ENCODE data around the gene LRRC9. TPM values are rescaled to one million over a fixed set of nuclear protein-coding genes. Genes with fewer than 3 reads are reported as not detected.
A peak's percentile ranks its signal among the peaks of the same experiment; 100 is the strongest.

Gene LRRC9
- total and polyA plus RNA-seq, 3 donors from 2014 or later = 4.3 to 11.0 (median 10.1) TPM

GRCh38 chr14:59890676-59891075 lies 29.3 kb upstream of the LRRC9 start:
- Histone ChIP-seq H3K27me3 (no peaks in the 10 kb centered on the region), H3K4me1 (no peaks in the 10 kb centered on the region), H3K9me3 (no peaks in the 10 kb centered on the region), H3K27ac (no peak overlapping the region), H3K36me3 (ENCODE audit: low read depth, missing control alignments) (no peaks in the 10 kb centered on the region), H3K4me3 (no peak overlapping the region)
- 56 to 72% methylated on average over 2 of the region's 2 CpGs for WGBS, 2 donors
- intact Hi-C loops (cut with DNase I; ENCODE audit: low total_unique reads) = no loop called here
- TF ChIP-seq CTCF (IDR thresholded peaks at IDR 0.05) = no peak
- no peak for TF ChIP-seq POLR2A (IDR thresholded peaks at IDR 0.05)
- peak; percentile 79 for DNase-seq

- 53 to 54% methylated on average over 1 of the region's 1 CpG for WGBS, 2 donors
- Histone ChIP-seq H3K27ac (no peak overlapping the region), H3K4me1 (no peaks in the 10 kb centered on the region), H3K36me3 (ENCODE audit: low read depth, missing control alignments) (no peaks in the 10 kb centered on the region), H3K9me3 (no peaks in the 10 kb centered on the region), H3K27me3 (no peaks in the 10 kb centered on the region), H3K4me3 (no peak overlapping the region)
- no peak for TF ChIP-seq CTCF (IDR thresholded peaks at IDR 0.05)
- no peak for TF ChIP-seq POLR2A (IDR thresholded peaks at IDR 0.05)
- no peak for DNase-seq
- intact Hi-C loops (cut with DNase I; ENCODE audit: low total_unique reads) = no loop called here
Observed at GRCh38 chr14:59895721-59896120, 24.2 kb upstream of the LRRC9 start.

GRCh38 chr14:59897757-59898383 lies 22.1 kb upstream of the LRRC9 start:
- peak; percentile 61 for DNase-seq
- WGBS, 2 donors = 46 to 50% methylated on average over 8 of the region's 8 CpGs
- H3K9me3 ChIP-seq = no peaks in the 10 kb centered on the region
- H3K27me3 ChIP-seq = no peaks in the 10 kb centered on the region
- no peaks in the 10 kb centered on the region for H3K36me3 ChIP-seq (ENCODE audit: low read depth, missing control alignments)
- no peak for TF ChIP-seq POLR2A (IDR thresholded peaks at IDR 0.05)
- TF ChIP-seq CTCF (IDR thresholded peaks at IDR 0.05) = peak in 2 of 3 experiments; percentile 43 to 57
- H3K4me3 ChIP-seq = no peak overlapping the region
- intact Hi-C loops (cut with DNase I; ENCODE audit: low total_unique reads) = no loop called here
- no peak overlapping the region for H3K27ac ChIP-seq
- H3K4me1 ChIP-seq = no peaks in the 10 kb centered on the region

- Histone ChIP-seq H3K4me3 (no peak overlapping the region), H3K27ac (no peak overlapping the region), H3K9me3 (no peaks in the 10 kb centered on the region), H3K4me1 (no peaks in the 10 kb centered on the region), H3K27me3 (no peaks in the 10 kb centered on the region), H3K36me3 (ENCODE audit: low read depth, missing control alignments) (no peaks in the 10 kb centered on the region)
- no peak for DNase-seq
- WGBS, 2 donors = 76 to 79% methylated on average over 3 of the region's 3 CpGs
- intact Hi-C loops (cut with DNase I; ENCODE audit: low total_unique reads) = no loop called here
- TF ChIP-seq POLR2A (IDR thresholded peaks at IDR 0.05) (no peak), CTCF (IDR thresholded peaks at IDR 0.05) (no peak)
Observed at GRCh38 chr14:59900556-59900955, 19.4 kb upstream of the LRRC9 start.

GRCh38 chr14:59904184-59904583 lies 15.8 kb upstream of the LRRC9 start:
- Histone ChIP-seq H3K4me3 (no peak overlapping the region), H3K27me3 (no peaks in the 10 kb centered on the region), H3K4me1 (no peaks in the 10 kb centered on the region), H3K36me3 (ENCODE audit: low read depth, missing control alignments) (no peaks in the 10 kb centered on the region), H3K27ac (no peak overlapping the region), H3K9me3 (no peaks in the 10 kb centered on the region)
- 56 to 58% methylated on average over 2 of the region's 2 CpGs for WGBS, 2 donors
- TF ChIP-seq CTCF (IDR thresholded peaks at IDR 0.05) (no peak), POLR2A (IDR thresholded peaks at IDR 0.05) (no peak)
- intact Hi-C loops (cut with DNase I; ENCODE audit: low total_unique reads) = no loop called here
- DNase-seq = no peak
